Neuron (in vitro differentiated cells): ENCODE measurements around the gene BBC3.

Experiments
- H2AFZ ChIP-seq: one replicate; pipeline ENCODE4 v1.6.1; 2013; ENCODE audit warnings: low read depth, mild to moderate bottlenecking, inconsistent platforms, low read length, moderate library complexity
- H3K27me3 ChIP-seq: one replicate; pipeline ENCODE4 v1.6.1; 2013; ENCODE audit warnings: low read length; ENCODE audit not compliant: insufficient read depth
- H3K36me3 ChIP-seq: one replicate; pipeline ENCODE4 v1.6.1; 2013; ENCODE audit warnings: low read length; ENCODE audit not compliant: insufficient read depth
- H3K4me1 ChIP-seq: one replicate; pipeline ENCODE4 v1.6.1; 2013; ENCODE audit warnings: low read length; ENCODE audit not compliant: insufficient read depth
- H3K4me3 ChIP-seq: 2 replicates; pipeline ENCODE4 v1.5.1; 2013; ENCODE audit warnings: mild to moderate bottlenecking, low read length, moderate library complexity
- H3K9me3 ChIP-seq: one replicate; pipeline ENCODE4 v1.6.1; 2013; ENCODE audit warnings: low read length

Gene BBC3

DNA sequence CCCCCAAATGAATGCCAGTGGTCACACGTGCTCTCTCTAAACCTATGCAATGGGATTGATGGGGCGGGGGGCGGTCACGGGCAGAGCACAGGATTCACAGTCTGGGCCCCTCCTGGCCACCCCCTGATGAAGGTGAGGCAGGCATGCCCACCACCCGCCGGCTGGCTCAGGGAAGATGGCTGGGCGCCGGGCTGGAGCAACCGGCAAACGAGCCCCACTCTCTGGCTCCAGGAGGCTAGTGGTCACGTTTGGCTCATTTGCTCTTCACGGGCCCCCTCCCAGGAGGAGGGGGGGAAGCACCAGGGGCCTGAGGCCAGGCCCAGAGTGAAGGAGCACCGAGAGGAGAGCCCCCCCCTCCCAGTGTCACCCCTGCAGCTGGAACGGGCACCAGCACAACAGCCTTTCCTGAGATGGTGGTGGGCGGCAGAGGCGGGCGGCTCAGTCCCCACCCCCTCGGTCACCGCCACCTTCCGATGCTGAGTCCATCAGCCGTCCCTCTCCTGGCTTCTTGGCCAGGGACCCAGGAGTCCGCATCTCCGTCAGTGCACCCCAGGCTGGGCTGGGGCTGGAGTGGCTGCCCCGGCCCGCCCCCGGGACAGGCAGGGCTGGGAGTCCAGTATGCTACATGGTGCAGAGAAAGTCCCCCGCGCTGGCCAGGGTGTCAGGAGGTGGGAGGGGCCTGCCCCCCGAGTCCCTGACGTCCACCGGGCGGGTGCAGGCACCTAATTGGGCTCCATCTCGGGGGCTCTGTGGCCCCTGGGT is 9.7 kb downstream of the BBC3 start:
- Histone ChIP-seq H3K36me3 (peaks cover 31% of the 10 kb centered on the region), H3K4me3 (no peak overlapping the region), H3K9me3 (no peaks in the 10 kb centered on the region), H3K4me1 (peaks cover 8% of the 10 kb centered on the region), H3K27me3 (no peaks in the 10 kb centered on the region), H2AFZ (no peak overlapping the region)

DNA sequence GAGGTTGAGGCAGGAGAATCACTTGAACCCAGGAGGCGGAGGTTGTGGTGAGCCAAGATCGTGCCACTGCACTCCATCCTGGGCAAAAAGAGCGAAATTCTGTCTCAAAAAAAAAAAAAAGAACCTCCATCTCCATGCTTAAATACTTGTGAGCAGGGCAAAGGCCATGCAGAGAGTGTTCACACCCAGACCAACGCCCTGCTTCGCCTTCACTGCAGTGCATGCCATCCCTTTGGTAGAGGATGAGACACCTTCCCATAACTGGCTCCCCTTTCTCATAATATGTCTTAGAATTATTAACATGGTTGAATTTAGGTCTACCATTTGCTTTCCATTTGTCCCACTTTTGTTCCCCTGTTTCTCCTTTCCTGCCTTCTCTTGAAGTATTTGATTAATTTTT is 15.4 kb downstream of the BBC3 start:
- H3K4me1 ChIP-seq = peaks cover 3% of the 10 kb centered on the region
- H3K27me3 ChIP-seq = no peaks in the 10 kb centered on the region
- peaks cover 23% of the 10 kb centered on the region for H3K36me3 ChIP-seq
- no peak overlapping the region for H2AFZ ChIP-seq
- H3K4me3 ChIP-seq = no peak overlapping the region
- H3K9me3 ChIP-seq = no peaks in the 10 kb centered on the region

DNA sequence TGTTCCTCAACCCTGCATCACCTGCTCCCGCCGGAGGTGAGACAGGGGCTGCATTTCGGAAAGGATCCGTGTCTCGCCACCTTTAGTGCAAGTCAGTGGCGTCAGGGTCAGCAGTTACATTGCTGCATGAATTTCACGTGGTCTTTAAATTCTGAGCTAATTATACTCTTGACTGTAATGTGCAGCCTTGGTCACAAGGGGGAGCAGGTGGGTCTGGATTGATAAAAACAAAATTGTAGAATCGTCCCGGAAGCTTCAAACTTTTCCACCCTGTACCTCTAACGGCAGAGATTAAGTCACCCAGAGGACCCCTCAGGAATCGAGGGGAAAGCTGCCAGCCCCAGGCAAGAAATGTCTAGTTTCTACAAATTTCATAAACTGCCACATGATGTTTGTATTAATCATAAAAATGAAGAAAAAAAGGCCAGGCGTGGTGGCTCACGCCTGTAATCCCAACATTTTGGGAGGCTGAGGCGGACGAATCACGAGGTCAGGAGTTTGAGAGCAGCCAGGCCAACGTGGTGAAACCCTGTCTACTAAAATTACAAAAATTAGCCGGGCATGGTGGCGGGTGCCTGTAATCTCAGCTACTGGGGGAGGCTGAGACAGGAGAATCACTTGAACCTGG is 20.2 kb downstream of the BBC3 start:
- Histone ChIP-seq H3K4me1 (peaks cover 17% of the 10 kb centered on the region), H3K4me3 (no peak overlapping the region), H3K27me3 (no peaks in the 10 kb centered on the region), H3K36me3 (peaks cover 58% of the 10 kb centered on the region), H3K9me3 (no peaks in the 10 kb centered on the region), H2AFZ (no peak overlapping the region)

DNA sequence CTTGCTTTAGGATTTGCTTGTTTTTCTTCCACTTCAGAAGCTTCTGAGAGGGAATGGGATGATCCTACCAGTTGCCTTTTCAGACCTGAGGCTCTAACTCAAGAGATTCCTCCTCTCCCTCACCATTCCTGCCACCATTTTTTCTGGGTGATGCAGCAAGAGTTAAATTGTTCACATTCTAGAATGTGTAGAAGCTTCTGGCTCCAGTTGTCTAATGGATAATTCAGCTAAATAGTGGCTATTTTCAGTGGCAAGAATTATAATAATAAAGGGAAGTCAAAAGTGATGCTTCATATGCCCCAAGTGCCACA is 20.9 kb downstream of the BBC3 start:
- Histone ChIP-seq H2AFZ (no peak overlapping the region), H3K36me3 (peaks cover 65% of the 10 kb centered on the region), H3K4me1 (peaks cover 17% of the 10 kb centered on the region), H3K9me3 (no peaks in the 10 kb centered on the region), H3K27me3 (no peaks in the 10 kb centered on the region), H3K4me3 (no peak overlapping the region)

DNA sequence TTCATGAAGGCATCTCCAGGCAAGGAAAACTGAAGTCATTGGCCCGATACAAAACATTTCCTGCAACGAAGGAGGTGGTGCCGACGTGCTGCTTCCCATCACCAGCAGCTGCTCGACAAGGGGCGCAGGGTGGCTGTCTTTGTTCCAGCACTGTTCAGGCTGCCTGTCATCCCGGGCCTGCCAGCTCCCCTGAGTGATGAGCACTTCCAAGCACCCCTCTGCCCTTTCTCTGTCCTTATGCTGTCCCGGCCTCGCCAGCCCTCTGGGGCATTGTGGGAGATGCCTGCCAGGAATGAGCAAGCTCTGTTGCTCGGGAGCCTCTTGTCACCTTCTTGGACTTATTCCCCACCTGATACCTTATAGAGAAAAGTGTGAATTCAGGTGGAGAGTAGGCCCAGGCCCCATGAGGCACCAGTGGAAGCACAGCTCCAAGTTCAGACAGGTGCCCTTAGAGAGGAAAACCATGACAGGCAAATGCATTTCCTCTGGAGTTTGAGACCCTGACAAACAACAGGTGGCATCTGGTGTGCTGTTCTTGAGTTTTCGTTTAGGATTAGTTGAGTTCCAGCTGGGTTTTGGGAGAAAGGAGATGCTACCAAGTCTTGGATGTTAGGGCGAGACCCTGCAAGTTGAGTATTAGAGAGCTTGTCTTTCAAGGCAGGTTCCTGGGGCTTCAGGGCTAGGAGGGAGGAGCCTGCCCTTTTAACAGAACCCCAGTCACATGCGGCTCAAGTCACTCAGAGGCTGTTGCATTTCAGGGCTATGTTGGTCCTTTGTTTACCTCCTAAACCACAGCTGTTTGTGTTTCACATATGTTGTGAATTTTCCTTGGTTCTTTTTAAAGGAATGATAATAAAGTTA is 21.4 kb downstream of the BBC3 start:
- peaks cover 17% of the 10 kb centered on the region for H3K4me1 ChIP-seq

DNA sequence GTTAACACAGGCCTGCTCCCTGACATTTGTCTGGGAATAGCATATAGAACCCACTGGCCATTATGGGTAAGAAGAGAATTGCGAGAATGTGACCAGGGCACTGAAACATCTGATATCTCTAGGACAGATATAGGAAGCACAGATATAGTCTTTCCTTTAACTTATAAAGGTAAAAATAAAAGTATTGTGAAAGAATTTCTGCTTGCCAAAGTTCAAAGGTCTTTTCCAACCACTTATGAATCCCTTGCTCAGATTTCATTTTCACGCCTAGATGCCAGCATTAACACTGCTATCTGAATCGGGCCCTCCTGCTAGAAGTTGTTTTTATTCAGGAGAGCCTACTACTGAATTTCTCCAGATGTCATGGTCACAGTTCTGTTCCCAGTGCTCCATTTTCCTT is 27.7 kb downstream of the BBC3 start:
- no peak overlapping the region for H3K4me3 ChIP-seq
- H3K36me3 ChIP-seq = peaks cover 73% of the 10 kb centered on the region
- H3K9me3 ChIP-seq = no peaks in the 10 kb centered on the region
- no peak overlapping the region for H2AFZ ChIP-seq
- H3K27me3 ChIP-seq = no peaks in the 10 kb centered on the region
- no peaks in the 10 kb centered on the region for H3K4me1 ChIP-seq

More for the DNA sequence above, 21.4 kb downstream of the BBC3 start:
- Histone ChIP-seq H2AFZ (no peak overlapping the region), H3K27me3 (no peaks in the 10 kb centered on the region), H3K9me3 (no peaks in the 10 kb centered on the region), H3K36me3 (peaks cover 71% of the 10 kb centered on the region), H3K4me3 (no peak overlapping the region)

DNA sequence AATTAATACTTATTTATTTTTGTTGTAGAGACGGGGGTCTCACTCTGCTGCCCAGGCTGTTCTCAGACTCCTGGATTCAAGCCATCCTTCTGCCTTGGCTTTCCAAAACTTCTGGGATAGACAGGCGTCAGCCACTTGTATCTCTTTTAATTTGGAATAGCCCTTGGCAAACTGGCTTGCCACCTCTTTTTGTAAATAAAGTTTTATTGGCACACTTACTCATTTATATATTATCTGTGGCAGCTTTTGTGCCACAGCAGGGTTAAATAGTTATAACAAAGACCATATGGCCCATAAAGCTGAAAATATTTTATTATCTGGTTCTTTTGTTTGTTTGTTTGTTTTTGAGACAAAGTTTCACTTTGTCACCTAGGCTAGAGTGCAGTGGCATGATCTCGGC is 30.5 kb downstream of the BBC3 start:
- no peaks in the 10 kb centered on the region for H3K4me1 ChIP-seq
- H3K27me3 ChIP-seq = no peaks in the 10 kb centered on the region
- no peak overlapping the region for H2AFZ ChIP-seq
- no peaks in the 10 kb centered on the region for H3K9me3 ChIP-seq
- H3K36me3 ChIP-seq = peaks cover 58% of the 10 kb centered on the region
- H3K4me3 ChIP-seq = no peak overlapping the region

DNA sequence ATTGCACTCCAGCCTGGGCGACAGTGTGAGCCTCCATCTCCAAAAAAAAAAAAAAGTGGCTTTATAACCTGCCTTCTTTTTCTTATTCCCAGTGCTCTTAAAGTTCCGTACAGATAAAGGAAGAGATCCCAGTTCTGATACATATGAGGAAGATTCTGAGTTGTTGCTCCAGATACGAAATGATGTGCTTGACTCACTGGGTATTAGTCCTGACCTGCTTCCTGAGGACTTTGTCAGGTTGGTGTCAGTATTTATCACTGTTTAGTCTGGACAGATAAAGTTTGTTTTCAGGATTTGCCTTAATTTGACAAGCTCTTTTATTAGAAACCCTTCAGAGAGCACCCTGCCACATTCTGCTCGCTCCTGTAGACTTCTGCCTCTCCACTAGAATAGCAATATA is 33.9 kb downstream of the BBC3 start:
- Histone ChIP-seq H3K4me1 (no peaks in the 10 kb centered on the region), H3K36me3 (peaks cover 37% of the 10 kb centered on the region), H3K27me3 (no peaks in the 10 kb centered on the region), H2AFZ (no peak overlapping the region), H3K9me3 (no peaks in the 10 kb centered on the region), H3K4me3 (no peak overlapping the region)

DNA sequence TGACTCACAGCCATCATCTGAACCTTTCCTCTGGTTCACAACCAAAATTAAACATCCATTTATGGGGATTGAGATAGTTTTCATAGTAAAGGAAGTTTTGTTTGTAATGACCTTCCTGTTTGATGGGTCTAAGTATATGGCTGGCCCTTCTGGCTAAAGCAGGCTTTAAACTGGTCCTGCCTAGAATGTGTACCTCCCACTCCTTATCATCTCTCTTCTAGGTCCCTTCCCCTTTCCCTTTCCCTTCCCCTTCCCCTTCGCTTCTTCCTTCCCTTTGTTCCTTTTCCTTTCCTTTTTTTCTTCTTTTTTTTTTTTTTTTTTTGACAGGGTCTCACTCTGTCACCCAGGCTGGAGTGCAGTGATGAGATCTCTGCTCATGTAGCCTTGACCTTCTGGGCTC is 35.6 kb downstream of the BBC3 start:
- Histone ChIP-seq H3K27me3 (no peaks in the 10 kb centered on the region), H3K36me3 (peaks cover 41% of the 10 kb centered on the region), H3K9me3 (no peaks in the 10 kb centered on the region), H3K4me3 (no peak overlapping the region), H3K4me1 (peaks cover 6% of the 10 kb centered on the region), H2AFZ (no peak overlapping the region)

DNA sequence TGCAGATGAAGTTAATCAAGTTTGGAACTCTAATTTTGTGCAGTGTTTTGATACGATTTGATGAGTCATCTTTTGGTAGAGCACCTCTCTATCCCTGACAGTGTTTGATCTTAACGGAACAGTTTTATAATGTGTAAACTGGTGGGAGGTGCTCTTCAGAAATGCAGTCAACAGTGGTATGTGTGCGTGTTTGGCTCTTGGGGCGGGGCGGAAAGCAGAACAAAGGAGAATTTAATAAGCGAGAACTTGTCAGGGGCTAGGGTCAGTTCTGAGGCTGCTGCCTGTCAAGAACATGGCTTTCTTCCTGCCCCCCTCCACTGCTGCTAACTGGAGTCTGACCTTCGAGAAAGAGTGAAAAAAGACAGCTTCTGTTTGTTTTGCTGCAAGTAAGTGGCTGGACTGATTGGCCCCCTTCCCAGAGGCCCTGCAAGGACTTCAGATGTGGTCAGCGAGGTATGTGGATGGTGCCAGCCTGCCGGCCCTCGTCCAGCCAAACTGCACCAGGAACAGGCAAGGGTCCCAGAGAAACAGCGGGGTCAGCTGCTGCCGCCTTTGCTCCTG is 40.8 kb downstream of the BBC3 start:
- peaks cover 21% of the 10 kb centered on the region for H3K36me3 ChIP-seq
- no peak overlapping the region for H2AFZ ChIP-seq
- H3K4me3 ChIP-seq = no peak overlapping the region

DNA sequence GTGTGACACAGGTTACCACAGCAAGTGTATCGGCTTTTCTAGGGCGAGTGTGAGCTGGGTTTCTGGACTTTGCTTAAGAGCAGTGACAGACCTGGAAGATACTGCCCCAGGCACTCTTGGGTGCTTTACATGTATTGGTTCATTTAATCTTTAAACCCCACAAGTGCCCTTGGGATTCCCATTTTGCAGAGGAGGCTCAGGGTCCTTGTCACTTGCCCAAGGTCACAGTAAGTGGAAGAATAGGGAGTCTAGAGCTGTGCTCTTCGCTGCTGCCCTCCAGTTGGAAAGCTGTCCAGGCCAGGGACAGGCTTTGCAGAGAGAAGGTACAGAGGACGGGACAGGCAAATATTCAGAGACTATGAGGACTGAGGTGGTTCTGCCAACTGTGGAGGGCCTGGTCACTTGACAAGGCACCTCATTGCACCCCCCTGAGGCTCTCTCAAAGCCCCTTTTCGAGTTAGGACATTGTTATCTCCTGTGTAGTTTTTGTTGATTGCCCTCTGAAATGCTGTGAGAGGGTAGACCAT is 42.4 kb downstream of the BBC3 start:
- peaks cover 18% of the 10 kb centered on the region for H3K4me1 ChIP-seq
- peaks cover 27% of the 10 kb centered on the region for H3K36me3 ChIP-seq
- no peak overlapping the region for H3K4me3 ChIP-seq
- no peaks in the 10 kb centered on the region for H3K27me3 ChIP-seq
- H3K9me3 ChIP-seq = no peaks in the 10 kb centered on the region
- no peak overlapping the region for H2AFZ ChIP-seq

More for the DNA sequence above, 40.8 kb downstream of the BBC3 start:
- H3K4me1 ChIP-seq = peaks cover 18% of the 10 kb centered on the region
- H3K9me3 ChIP-seq = no peaks in the 10 kb centered on the region
- no peaks in the 10 kb centered on the region for H3K27me3 ChIP-seq

DNA sequence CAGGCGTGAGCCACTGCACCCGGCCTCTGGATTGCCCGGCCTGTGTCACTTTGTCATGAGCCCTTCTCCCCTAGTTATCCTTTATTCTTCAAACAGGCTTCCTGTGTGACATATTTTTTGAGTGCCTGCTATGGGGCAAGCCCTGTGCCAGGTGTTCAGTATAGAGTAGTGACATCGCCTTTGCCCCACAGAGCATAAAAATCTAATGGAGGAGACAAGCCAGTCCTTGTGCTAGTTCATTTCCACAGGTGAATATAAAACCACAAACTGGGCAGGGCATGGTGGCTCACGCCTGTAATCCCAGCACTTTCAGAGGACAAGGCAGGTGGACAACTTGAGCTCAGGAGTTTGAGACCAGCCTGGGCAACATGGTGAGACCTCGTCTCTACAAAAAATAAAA is 43.2 kb downstream of the BBC3 start:
- Histone ChIP-seq H3K36me3 (peaks cover 34% of the 10 kb centered on the region), H2AFZ (no peak overlapping the region), H3K9me3 (no peaks in the 10 kb centered on the region), H3K4me1 (peaks cover 18% of the 10 kb centered on the region), H3K4me3 (no peak overlapping the region), H3K27me3 (no peaks in the 10 kb centered on the region)

DNA sequence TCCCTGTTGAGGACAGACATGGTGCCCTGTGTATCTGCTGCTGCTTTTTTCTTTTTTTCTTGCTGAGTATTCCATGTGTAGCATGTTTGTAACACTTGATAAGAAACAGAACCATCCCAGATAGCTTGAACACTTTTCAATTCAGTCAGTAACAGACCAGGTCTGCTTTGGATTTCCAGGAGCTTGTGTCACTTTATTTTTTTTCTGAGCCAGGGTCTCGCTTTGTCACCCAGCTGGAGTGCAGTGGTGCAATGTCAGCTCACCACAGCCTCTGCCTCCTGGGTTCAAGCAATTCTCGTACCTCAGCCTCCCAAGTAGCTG is 43.7 kb downstream of the BBC3 start:
- Histone ChIP-seq H3K27me3 (no peaks in the 10 kb centered on the region), H3K9me3 (no peaks in the 10 kb centered on the region)

More for the DNA sequence above, 43.7 kb downstream of the BBC3 start:
- Histone ChIP-seq H3K4me1 (peaks cover 18% of the 10 kb centered on the region), H3K36me3 (peaks cover 39% of the 10 kb centered on the region), H3K4me3 (no peak overlapping the region), H2AFZ (no peak overlapping the region)
